ENCODE data around the gene LRRC74B.
"Not testable (repeated sequence)": the region's sequence is repeated elsewhere in the genome, so short reads cannot be mapped to it uniquely, and the experiment has no call there.

LRRC74B gene

GRCh38 chr22:21055880-21056319 is 10.2 kb downstream of the LRRC74B start:
- peak in 1 of 2 experiments; percentile 16 for DNase-seq

GRCh38 chr22:21060363-21060762 is 14.6 kb downstream of the LRRC74B start:
- DNase-seq = not testable (repeated sequence)

GRCh38 chr22:21061660-21062321 is 16.0 kb downstream of the LRRC74B start:
- DNase-seq = not testable (repeated sequence)

- not testable (repeated sequence) for DNase-seq
These were observed 18.7 kb downstream of the LRRC74B start for GRCh38 chr22:21064425-21064824.

- no peak for DNase-seq
These were observed 19.4 kb downstream of the LRRC74B start for GRCh38 chr22:21064917-21065864.

- DNase-seq = no peak
These were observed 21.5 kb downstream of the LRRC74B start for GRCh38 chr22:21067075-21067900.

- DNase-seq = no peak
These were observed 22.3 kb downstream of the LRRC74B start for GRCh38 chr22:21067901-21068680.

GRCh38 chr22:21068681-21069276 is 23.0 kb downstream of the LRRC74B start:
- DNase-seq = no peak

GRCh38 chr22:21069375-21069774 is 23.6 kb downstream of the LRRC74B start:
- no peak for DNase-seq

- no peak for DNase-seq
These were observed 25.2 kb downstream of the LRRC74B start for GRCh38 chr22:21070690-21071615.

GRCh38 chr22:21071796-21072195 is 26.1 kb downstream of the LRRC74B start:
- DNase-seq = not testable (repeated sequence)

GRCh38 chr22:21073023-21073422 is 27.3 kb downstream of the LRRC74B start:
- DNase-seq = no peak

GRCh38 chr22:21073482-21073881 is 27.7 kb downstream of the LRRC74B start:
- DNase-seq = no peak

- no peak for DNase-seq
These were observed 28.5 kb downstream of the LRRC74B start for GRCh38 chr22:21074102-21074715.

- no peak for DNase-seq
These were observed 29.9 kb downstream of the LRRC74B start for GRCh38 chr22:21075516-21076138.

GRCh38 chr22:21076912-21077625 is 31.3 kb downstream of the LRRC74B start:
- DNase-seq = no peak

- no peak for DNase-seq
These were observed 32.2 kb downstream of the LRRC74B start for GRCh38 chr22:21077884-21078508.

GRCh38 chr22:21078916-21079315 is 33.2 kb downstream of the LRRC74B start:
- no peak for DNase-seq
